ENCODE measurements around the gene PFKP. TPM values are rescaled to one million over a fixed set of nuclear protein-coding genes. Genes with fewer than 3 reads are reported as not detected.

PFKP gene
- total RNA-seq, 1 donor from 2014 or later: 150 TPM

DNA sequence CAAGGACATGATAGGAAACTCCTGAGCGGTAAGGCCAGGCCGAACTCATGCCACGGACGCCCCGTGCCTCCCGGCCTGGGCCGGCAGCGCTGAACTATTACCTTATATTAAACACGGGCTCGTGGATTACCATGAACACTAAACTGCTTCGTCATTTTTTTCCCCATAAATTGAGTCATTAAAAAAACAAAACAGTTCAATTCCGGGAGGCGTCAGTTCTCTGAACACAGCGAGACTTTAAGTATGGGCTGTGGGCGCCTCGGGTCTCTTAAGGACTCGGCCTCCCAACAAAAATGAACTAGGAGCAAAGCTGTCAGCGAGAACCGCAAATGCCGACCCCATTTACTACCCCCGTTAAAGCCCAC, 104.7 kb downstream of the PFKP start:
- no peaks in the 10 kb centered on the region for H3K9me3 Mint-ChIP-seq (ENCODE audit: unreplicated experiment)
- TF ChIP-seq, protein P1, sequence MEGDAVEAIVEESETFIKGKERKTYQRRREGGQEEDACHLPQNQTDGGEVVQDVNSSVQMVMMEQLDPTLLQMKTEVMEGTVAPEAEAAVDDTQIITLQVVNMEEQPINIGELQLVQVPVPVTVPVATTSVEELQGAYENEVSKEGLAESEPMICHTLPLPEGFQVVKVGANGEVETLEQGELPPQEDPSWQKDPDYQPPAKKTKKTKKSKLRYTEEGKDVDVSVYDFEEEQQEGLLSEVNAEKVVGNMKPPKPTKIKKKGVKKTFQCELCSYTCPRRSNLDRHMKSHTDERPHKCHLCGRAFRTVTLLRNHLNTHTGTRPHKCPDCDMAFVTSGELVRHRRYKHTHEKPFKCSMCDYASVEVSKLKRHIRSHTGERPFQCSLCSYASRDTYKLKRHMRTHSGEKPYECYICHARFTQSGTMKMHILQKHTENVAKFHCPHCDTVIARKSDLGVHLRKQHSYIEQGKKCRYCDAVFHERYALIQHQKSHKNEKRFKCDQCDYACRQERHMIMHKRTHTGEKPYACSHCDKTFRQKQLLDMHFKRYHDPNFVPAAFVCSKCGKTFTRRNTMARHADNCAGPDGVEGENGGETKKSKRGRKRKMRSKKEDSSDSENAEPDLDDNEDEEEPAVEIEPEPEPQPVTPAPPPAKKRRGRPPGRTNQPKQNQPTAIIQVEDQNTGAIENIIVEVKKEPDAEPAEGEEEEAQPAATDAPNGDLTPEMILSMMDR (IDR thresholded peaks at IDR 0.05): no peak
- peak overlapping the region; percentile 94 for H3K27ac Mint-ChIP-seq (ENCODE audit: unreplicated experiment)
- no peak for DNase-seq (ENCODE audit: extremely low spot score, unreplicated experiment)
- peaks cover 19% of the 10 kb centered on the region for H3K4me1 Mint-ChIP-seq (ENCODE audit: unreplicated experiment)
- peak overlapping the region; percentile 85 for H3K4me3 Mint-ChIP-seq (ENCODE audit: unreplicated experiment)
- peaks cover 10% of the 10 kb centered on the region for H3K27me3 Mint-ChIP-seq (ENCODE audit: unreplicated experiment)
- H3K36me3 Mint-ChIP-seq (ENCODE audit: unreplicated experiment): peaks cover 14% of the 10 kb centered on the region

DNA sequence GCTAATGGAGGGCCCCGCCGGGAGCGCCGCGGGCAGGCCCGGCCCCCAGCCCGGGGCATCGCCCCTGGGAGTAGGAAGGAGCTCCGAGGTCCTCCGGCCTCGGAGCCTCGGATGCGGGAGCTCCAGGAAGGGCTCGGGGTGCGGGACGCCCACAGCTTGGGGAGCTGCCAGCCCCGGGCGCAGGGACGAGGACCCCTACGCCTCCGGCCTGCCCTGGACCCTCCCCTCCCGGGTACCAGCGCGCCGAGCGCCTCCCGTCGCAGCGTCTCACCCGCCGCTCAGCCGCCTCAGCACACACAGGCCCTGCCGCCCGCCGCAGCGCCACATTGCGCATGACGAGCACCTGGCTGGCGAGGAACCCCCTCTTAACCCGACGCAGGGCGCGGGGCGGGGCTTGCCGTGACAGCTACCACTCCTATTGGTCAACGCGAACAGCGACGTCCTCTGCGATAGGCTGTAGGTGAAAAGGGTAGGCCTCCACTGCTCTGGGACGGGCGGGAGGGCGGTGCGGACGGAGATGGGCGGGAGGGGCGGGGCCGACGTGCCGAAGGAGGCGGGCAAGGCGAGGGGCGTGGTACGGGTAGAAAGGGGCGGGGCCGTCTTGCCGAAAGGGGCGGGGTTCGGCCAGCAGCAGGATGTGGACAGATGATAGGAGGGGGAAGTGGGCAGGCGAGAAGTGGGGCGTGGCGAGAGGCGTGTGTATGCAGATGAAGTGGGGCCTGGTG, 105.3 kb downstream of the PFKP start, which contains the start of gene PITRM1:
TSS of gene PITRM1 (minus strand) at position 337 of the 725 bp plus-strand sequence. CDS start at position 327, 10 bp downstream.
- Mint-ChIP-seq H3K4me1 (ENCODE audit: unreplicated experiment) (peaks cover 19% of the 10 kb centered on the region), H3K27me3 (ENCODE audit: unreplicated experiment) (peaks cover 10% of the 10 kb centered on the region), H3K9me3 (ENCODE audit: unreplicated experiment) (no peaks in the 10 kb centered on the region), H3K36me3 (ENCODE audit: unreplicated experiment) (peaks cover 12% of the 10 kb centered on the region), H3K4me3 (ENCODE audit: unreplicated experiment) (peak within 1 kb of the TSS; percentile 89), H3K27ac (ENCODE audit: unreplicated experiment) (peak within 1 kb of the TSS; percentile 94)
- TF ChIP-seq, protein P1 (IDR thresholded peaks at IDR 0.05): no peak
- DNase-seq (ENCODE audit: extremely low spot score, unreplicated experiment): peak; percentile 99

DNA sequence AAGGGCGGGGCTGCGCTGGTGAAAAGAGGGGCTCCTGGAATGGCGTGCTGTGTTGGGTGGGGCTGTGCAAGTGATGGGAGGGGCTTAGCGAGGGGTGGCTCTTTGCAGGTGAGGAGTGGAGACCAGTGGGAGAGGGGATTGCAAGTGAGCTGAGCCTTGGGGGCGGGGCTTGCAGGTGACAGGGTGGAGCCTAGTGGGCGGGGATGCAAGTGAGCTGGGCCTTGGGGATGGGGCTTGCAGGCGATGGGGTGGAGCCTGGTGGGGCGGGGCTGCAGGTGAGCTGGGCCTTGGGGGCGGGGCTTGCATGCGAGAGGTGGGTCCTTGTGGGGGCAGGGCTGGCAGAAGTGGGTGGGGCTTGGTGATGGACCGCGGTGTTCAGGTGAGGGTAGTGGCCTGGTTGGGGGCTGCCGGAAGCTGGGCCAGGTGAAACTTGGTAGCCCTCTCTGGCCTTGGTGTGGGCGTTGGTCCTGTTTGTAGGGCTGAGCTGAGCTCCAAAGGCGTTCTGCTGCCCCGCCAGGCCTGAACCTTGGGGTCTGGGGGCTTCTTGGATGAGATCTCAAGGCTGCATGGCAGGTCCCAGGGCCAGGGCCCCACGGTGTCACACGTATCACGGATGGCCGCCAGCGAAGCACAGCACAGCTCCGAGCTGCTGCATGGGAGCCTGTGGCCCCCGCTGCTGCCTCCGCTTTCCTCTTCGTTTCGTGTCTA, 106.0 kb downstream of the PFKP start:
- H3K36me3 Mint-ChIP-seq (ENCODE audit: unreplicated experiment): peaks cover 8% of the 10 kb centered on the region
- peak overlapping the region; percentile 80 for H3K27ac Mint-ChIP-seq (ENCODE audit: unreplicated experiment)
- H3K27me3 Mint-ChIP-seq (ENCODE audit: unreplicated experiment): peaks cover 10% of the 10 kb centered on the region
- H3K9me3 Mint-ChIP-seq (ENCODE audit: unreplicated experiment): no peaks in the 10 kb centered on the region
- no peak for DNase-seq (ENCODE audit: extremely low spot score, unreplicated experiment)
- peak overlapping the region; percentile 89 for H3K4me3 Mint-ChIP-seq (ENCODE audit: unreplicated experiment)
- TF ChIP-seq, protein P1 (IDR thresholded peaks at IDR 0.05): no peak
- peaks cover 19% of the 10 kb centered on the region for H3K4me1 Mint-ChIP-seq (ENCODE audit: unreplicated experiment)

DNA sequence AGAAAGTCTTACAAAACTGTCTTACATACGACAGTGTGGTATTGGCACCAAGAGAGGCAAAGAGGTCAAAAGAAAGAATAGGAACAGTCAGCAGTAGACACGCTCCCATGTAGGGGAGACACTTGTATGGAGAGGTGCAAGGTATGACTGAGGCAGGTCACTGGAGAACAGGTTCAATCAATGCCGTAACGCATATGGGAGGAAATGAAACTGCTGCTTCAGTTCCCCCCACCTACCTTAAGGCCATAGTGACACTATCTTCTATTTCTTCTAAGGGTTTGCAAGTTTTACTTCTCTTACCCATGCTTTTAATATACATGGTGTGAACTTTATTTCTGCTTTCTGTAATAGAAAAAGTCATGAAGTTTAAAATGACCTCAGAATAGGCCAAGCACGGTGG, 110.7 kb downstream of the PFKP start:
- Mint-ChIP-seq H3K27me3 (ENCODE audit: unreplicated experiment) (peaks cover 18% of the 10 kb centered on the region), H3K27ac (ENCODE audit: unreplicated experiment) (no peak overlapping the region), H3K36me3 (ENCODE audit: unreplicated experiment) (no peaks in the 10 kb centered on the region), H3K4me3 (ENCODE audit: unreplicated experiment) (no peak overlapping the region), H3K4me1 (ENCODE audit: unreplicated experiment) (peaks cover under 1% of the 10 kb centered on the region), H3K9me3 (ENCODE audit: unreplicated experiment) (no peaks in the 10 kb centered on the region)
- no peak for DNase-seq (ENCODE audit: extremely low spot score, unreplicated experiment)
- TF ChIP-seq, protein P1 (IDR thresholded peaks at IDR 0.05): no peak

DNA sequence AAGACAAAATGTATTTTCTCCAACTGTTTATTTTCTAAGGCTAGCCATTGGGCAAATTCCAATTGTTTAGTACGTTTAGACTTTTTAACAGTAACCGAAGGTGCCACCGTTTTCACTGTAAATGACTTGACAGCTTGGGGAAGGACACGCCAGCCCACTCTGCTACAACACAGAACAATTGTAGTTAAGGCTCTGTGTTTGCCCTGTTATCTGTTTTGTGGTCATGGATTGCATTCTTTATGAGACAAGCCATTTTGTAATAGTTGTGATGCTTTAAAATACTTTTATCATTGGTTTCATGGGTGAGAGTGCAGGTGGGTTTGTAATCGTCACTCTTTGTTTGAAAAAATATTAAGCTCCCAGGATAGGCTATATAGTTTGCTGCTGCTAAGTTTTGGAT, 111.8 kb downstream of the PFKP start:
- peaks cover 18% of the 10 kb centered on the region for H3K27me3 Mint-ChIP-seq (ENCODE audit: unreplicated experiment)
- DNase-seq (ENCODE audit: extremely low spot score, unreplicated experiment): no peak
- no peak overlapping the region for H3K4me3 Mint-ChIP-seq (ENCODE audit: unreplicated experiment)
- no peaks in the 10 kb centered on the region for H3K36me3 Mint-ChIP-seq (ENCODE audit: unreplicated experiment)
- no peaks in the 10 kb centered on the region for H3K9me3 Mint-ChIP-seq (ENCODE audit: unreplicated experiment)
- TF ChIP-seq, protein P1 (IDR thresholded peaks at IDR 0.05): no peak
- H3K27ac Mint-ChIP-seq (ENCODE audit: unreplicated experiment): no peak overlapping the region
- H3K4me1 Mint-ChIP-seq (ENCODE audit: unreplicated experiment): peaks cover 3% of the 10 kb centered on the region
